Fibroblast of villous mesenchyme (primary cell): ENCODE data around the gene ANKRD33. TPM values are rescaled to one million over a fixed set of nuclear protein-coding genes. Genes with fewer than 3 reads are reported as not detected.
A peak's percentile ranks its signal among the peaks of the same experiment; 100 is the strongest.

ENCODE experiments used
- DNase-seq: peaks from one replicate; pipeline ENCODE4 v3.0.0-alpha.2; 2010; ENCODE audit warnings: low read depth
- H3K4me3 ChIP-seq: 2 replicates; pipeline ENCODE4 v1.5.1; 2011; ENCODE audit warnings: low read depth, mild to moderate bottlenecking, low read length
- total RNA-seq: library from RNA; depleted of rRNA; stranded (reverse); fragments of >200 nt; gene quantifications from 2 replicates; pipeline ENCODE4 v1.2.3, GENCODE V29; 2012
- TF ChIP-seq, protein P1 (sequence below): IDR thresholded peaks from 2 replicates; pipeline ENCODE4 v1.5.1; 2012; ENCODE audit warnings: low read depth, mild to moderate bottlenecking, low read length; ENCODE audit not compliant: insufficient read depth

ANKRD33 gene
- total RNA-seq, 1 donor, result not detected

DNA sequence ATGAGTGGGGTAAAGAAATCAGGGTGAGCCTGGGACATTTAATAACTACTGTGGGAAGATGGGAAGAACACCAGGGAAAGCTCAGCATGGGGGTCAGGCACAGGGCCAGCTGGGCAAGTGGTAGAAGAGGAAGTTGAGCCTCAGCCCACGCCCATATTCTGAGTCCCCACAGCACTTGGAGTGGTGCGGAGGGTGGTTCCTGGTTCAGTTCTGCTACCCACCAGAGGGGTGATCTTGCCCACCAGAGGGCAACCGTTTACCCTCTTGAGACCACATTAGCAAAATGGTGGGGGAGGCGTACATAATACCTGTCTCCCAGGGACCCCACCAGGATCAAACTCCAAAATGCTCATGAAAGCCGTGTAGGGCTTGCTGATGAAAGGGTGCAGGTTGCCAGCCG is 16.8 kb upstream of the ANKRD33 start:
- TF ChIP-seq, protein P1, sequence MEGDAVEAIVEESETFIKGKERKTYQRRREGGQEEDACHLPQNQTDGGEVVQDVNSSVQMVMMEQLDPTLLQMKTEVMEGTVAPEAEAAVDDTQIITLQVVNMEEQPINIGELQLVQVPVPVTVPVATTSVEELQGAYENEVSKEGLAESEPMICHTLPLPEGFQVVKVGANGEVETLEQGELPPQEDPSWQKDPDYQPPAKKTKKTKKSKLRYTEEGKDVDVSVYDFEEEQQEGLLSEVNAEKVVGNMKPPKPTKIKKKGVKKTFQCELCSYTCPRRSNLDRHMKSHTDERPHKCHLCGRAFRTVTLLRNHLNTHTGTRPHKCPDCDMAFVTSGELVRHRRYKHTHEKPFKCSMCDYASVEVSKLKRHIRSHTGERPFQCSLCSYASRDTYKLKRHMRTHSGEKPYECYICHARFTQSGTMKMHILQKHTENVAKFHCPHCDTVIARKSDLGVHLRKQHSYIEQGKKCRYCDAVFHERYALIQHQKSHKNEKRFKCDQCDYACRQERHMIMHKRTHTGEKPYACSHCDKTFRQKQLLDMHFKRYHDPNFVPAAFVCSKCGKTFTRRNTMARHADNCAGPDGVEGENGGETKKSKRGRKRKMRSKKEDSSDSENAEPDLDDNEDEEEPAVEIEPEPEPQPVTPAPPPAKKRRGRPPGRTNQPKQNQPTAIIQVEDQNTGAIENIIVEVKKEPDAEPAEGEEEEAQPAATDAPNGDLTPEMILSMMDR, result no peak
- H3K4me3 ChIP-seq, result no peak overlapping the region
- DNase-seq, result no peak

DNA sequence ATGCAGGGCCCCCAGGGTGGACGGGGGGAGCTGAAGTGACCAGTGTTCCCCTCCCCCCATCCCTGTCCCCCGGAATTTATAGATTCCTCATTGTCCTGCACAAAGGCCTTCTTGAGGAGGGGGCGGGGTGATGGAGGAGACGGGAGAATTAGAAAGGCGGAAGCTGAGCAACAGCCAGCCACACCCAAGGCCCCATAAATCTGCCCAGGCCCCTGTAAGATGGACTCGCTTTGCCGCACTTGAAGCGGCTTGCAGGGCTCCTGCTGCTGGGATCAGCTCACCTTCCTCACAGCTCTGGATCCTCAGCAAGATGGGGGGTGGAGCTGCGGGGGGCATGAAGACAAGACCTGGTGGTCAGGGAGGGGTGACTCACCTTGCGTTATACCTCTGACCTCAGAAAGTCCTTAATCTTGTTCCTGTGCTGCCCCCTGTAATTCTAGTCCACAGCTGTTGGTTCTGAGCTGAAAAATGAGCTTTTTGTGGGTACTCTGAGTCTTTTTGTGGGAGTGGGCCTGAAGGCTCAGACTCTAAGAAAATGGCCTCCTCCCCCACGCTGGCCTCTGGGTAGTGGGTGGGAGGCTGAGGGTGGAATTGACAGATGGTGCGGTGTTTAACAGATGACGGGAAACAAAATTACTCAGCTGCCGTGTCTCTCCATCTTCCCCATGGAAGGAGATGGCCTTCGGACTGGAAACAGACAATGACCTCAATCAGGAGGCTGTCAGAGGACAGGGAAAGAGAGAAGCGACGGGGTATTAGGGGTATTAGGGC is 15.8 kb upstream of the ANKRD33 start:
- no peak for DNase-seq
- H3K4me3 ChIP-seq, result no peak overlapping the region
- TF ChIP-seq, protein P1, result no peak

DNA sequence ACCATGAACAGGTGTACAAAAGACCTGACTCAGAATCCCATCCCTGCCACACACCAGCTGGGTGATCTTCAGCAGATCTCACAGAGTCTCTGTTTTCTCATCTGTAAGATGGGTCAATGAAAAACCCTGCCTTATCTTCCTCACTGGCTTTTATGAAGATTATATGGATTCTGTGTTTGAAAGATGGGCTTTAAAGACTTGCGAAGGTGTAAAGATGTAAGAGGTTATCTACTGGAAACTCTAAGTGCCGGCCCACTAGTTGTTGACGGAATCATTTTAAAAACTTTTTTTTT is 15.3 kb upstream of the ANKRD33 start:
- no peak overlapping the region for H3K4me3 ChIP-seq
- DNase-seq, result no peak
- TF ChIP-seq, protein P1, result no peak

DNA sequence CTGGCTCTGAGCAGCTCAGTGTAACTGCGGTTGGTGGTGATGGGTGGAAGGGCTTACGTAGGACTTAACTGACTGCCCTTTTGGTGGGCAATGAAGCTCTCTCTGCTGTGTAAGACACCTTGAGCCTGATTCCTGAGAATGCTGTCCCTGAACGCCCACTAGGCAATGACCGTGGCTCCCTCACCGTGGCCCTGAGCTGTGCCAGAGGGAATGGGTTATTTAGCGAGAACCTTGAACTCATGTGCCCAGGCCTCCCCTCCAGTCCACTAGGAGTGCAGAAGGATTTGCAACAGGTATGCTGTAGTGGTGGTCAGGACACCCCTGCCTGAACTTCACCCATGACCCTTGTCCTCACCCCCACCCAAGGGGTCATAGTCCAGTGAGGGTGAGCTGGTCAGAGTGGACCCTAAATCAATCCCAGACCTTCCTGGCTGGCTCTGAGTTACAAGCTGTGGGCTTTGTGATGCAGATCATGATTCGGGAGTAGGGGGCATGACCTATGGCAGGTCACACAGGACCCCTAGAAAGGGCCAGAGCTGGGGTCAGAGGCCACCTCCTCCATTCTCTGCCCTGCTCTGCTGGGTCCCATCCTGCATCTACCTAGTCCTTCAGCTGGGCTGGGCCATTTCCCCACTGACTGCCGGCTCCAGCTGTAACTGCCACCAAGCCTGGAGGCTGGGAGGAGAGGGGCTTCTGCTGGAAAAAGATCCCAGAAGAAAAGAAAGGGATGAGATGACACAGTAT is 14.5 kb upstream of the ANKRD33 start:
- no peak for DNase-seq
- no peak overlapping the region for H3K4me3 ChIP-seq
- TF ChIP-seq, protein P1, result no peak

DNA sequence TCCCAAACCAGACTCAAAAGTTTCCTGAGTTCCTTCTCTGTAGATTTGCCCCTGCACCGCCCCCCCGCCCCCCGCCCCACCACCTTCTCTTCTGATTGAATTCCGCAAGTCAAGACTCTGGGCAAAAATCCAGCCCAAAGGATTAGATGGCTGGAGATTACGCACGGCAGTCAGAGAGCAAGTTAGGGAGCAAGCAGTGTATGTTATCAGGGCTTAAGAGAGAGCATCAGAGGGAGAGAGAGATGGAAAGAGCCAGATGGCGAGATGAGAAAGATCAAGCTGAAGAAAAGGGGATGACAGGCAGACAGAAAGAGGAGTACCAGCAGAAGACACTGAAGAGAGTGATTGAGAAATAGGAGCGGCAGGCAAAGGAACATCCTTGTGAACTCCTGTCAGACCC is 13.9 kb upstream of the ANKRD33 start:
- peak; percentile 66 for DNase-seq
- TF ChIP-seq, protein P1, result no peak
- H3K4me3 ChIP-seq, result no peak overlapping the region

DNA sequence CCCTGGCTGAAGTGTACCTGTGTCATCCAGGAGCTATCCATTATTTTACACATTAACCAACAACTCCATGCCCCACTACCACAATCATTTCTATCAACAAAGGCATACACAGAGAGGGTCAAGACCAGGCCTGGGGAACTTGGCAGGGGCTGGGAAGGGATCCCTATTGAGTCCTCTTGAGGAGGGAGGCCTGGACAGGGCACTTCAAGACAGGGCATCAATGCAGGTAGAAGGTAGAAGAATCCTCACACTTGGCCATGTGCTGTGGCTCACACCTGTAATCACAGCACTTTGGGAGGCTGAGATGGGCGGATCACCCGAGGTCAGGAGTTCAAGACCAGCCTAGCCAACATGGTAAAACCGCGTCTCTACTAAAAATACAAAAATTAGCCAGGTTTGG is 13.4 kb upstream of the ANKRD33 start:
- TF ChIP-seq, protein P1, result no peak
- H3K4me3 ChIP-seq, result no peak overlapping the region
- no peak for DNase-seq
